IMR-90 (cell line): ENCODE results near the gene NOL9.

Experiments used
- CEBPB ChIP-seq: IDR thresholded peaks from 2 replicates; pipeline ENCODE4 v1.6.1; 2012; ENCODE audit warnings: low read depth, low read length, improper control_type of control experiment
- CTCF ChIP-seq: conservative IDR thresholded peaks from 2 replicates; pipeline ENCODE4 v1.5.1; 2012; ENCODE audit warnings: mild to moderate bottlenecking, low read depth, low read length, improper control_type of control experiment

GRCh38 chr1:6483017-6483760, 71.1 kb downstream of the NOL9 start:
- TF ChIP-seq CTCF (no peak), CEBPB (no peak)
